Neural cell (in vitro differentiated cells): ENCODE results near the gene VAMP5. TPM values are rescaled to one million over a fixed set of nuclear protein-coding genes. Genes with fewer than 3 reads are reported as not detected.

Source experiments
- H2AFZ ChIP-seq: fragments of 200-600, 300-800 bp; sonication (generic), shearing (Covaris generic); 2 replicates; pipeline ENCODE4 v1.6.0; 2014; ENCODE audit warnings: low read depth, mild to moderate bottlenecking, antibody characterized with exemption, low read length, moderate library complexity
- H3F3A ChIP-seq: fragments of 200-600 bp; shearing (Covaris generic); 2 replicates; pipeline ENCODE4 v1.6.1; 2016; ENCODE audit warnings: mild to moderate bottlenecking, moderate library complexity, mixed read lengths, antibody characterized with exemption, low read length; ENCODE audit not compliant: insufficient read depth, poor library complexity, severe bottlenecking
- H3K27ac ChIP-seq: fragments of 200-600, 300-800 bp; sonication (generic), shearing (Covaris generic); 2 replicates; pipeline ENCODE4 v1.5.1; 2014; ENCODE audit warnings: mild to moderate bottlenecking, low read length, moderate library complexity
- H3K27me3 ChIP-seq: fragments of 300-800, 200-600 bp; sonication (generic), shearing (Covaris generic); 2 replicates; pipeline ENCODE4 v1.6.0; 2014; ENCODE audit warnings: mild to moderate bottlenecking, low read depth, low read length, moderate library complexity; ENCODE audit not compliant: insufficient read depth
- H3K36me3 ChIP-seq: fragments of 300-800, 200-600 bp; sonication (generic), shearing (Covaris generic); 2 replicates; pipeline ENCODE4 v1.5.1; 2014; ENCODE audit warnings: mild to moderate bottlenecking, antibody characterized with exemption, low read length, moderate library complexity; ENCODE audit not compliant: insufficient read depth
- H3K4me2 ChIP-seq: fragments of 300-800, 200-600 bp; sonication (generic), shearing (Covaris generic); 2 replicates; pipeline ENCODE4 v1.6.0; 2014; ENCODE audit warnings: mild to moderate bottlenecking, low read length
- H3K4me3 ChIP-seq: fragments of 300-800, 200-600 bp; sonication (generic), shearing (Covaris generic); 2 replicates; pipeline ENCODE4 v1.5.1; 2014; ENCODE audit warnings: mild to moderate bottlenecking, low read length, moderate library complexity
- H3K79me2 ChIP-seq: fragments of 200-600 bp; shearing (Covaris generic); replicated peaks from 2 replicates; pipeline ENCODE4 v1.6.0; 2014; ENCODE audit warnings: mild to moderate bottlenecking, low read length, moderate library complexity; ENCODE audit not compliant: insufficient read depth
- H3K9ac ChIP-seq: fragments of 300-800, 200-600 bp; sonication (generic), shearing (Covaris generic); 2 replicates; pipeline ENCODE4 v1.6.1; 2016; ENCODE audit warnings: mild to moderate bottlenecking, low read length, mixed read lengths
- H3K9me2 ChIP-seq: fragments of 200-600 bp; shearing (Covaris generic); 2 replicates; pipeline ENCODE4 v1.6.1; 2016; ENCODE audit warnings: mild to moderate bottlenecking, low read length, mixed read lengths; ENCODE audit not compliant: insufficient read depth
- H3K9me3 ChIP-seq: fragments of 200-600, 300-800 bp; sonication (generic), shearing (Covaris generic); 2 replicates; pipeline ENCODE4 v1.6.1; 2016; ENCODE audit warnings: mild to moderate bottlenecking, mixed run types, low read length, moderate library complexity, mixed read lengths
- H4K20me1 ChIP-seq: fragments of 200-600 bp; shearing (Covaris generic); 2 replicates; pipeline ENCODE4 v1.6.1; 2016; ENCODE audit warnings: mild to moderate bottlenecking, mixed run types; ENCODE audit not compliant: insufficient read depth
- EP300 ChIP-seq: fragments of 450-650 bp; conservative IDR thresholded peaks from 2 replicates; pipeline ENCODE4 v1.6.1; 2014; ENCODE audit warnings: antibody characterized with exemption, mild to moderate bottlenecking, moderate library complexity; ENCODE audit not compliant: poor library complexity, severe bottlenecking
- EZH2 ChIP-seq: fragments of 200-600, 300-800 bp; shearing (Covaris generic), sonication (generic); IDR thresholded peaks from 2 replicates; pipeline ENCODE4 v1.6.1; 2014; ENCODE audit warnings: antibody characterized with exemption, low read length, borderline replicate concordance, mild to moderate bottlenecking; ENCODE audit not compliant: insufficient read depth, poor library complexity, severe bottlenecking
- MXI1 ChIP-seq: fragments of 450-650 bp; conservative IDR thresholded peaks from 2 replicates; pipeline ENCODE4 v1.6.1; 2014; ENCODE audit warnings: antibody characterized with exemption, mild to moderate bottlenecking; ENCODE audit not compliant: poor library complexity, severe bottlenecking
- POLR2AphosphoS5 ChIP-seq: IDR thresholded peaks from 2 replicates; pipeline ENCODE4 v1.6.1; 2012
- RAD21 ChIP-seq: fragments of 450-650 bp; conservative IDR thresholded peaks from 2 replicates; pipeline ENCODE4 v1.6.1; 2014; ENCODE audit warnings: antibody characterized with exemption, mild to moderate bottlenecking, moderate library complexity
- SMC3 ChIP-seq: fragments of 450-650 bp; conservative IDR thresholded peaks from 2 replicates; pipeline ENCODE4 v1.6.1; 2014; ENCODE audit warnings: antibody characterized with exemption, mild to moderate bottlenecking, moderate library complexity; ENCODE audit not compliant: poor library complexity
- TAF1 ChIP-seq: IDR thresholded peaks from 2 replicates; pipeline ENCODE4 v1.6.1; 2012; ENCODE audit warnings: low read depth
- polyA plus RNA-seq: library from polyadenylated mRNA; depleted of rRNA; stranded (reverse); fragments of >200 nt; gene quantifications from 2 replicates; pipeline ENCODE4 v1.2.3, GENCODE V29; 2014
- TF ChIP-seq, protein P1 (sequence below): IDR thresholded peaks from 2 replicates; pipeline ENCODE4 v1.6.1; 2012; ENCODE audit warnings: borderline replicate concordance
- TF ChIP-seq, protein P2 (sequence below): fragments of 450-650 bp; IDR thresholded peaks from 2 replicates; pipeline ENCODE4 v1.5.1; 2014; ENCODE audit warnings: antibody characterized with exemption, mild to moderate bottlenecking, moderate library complexity; ENCODE audit not compliant: poor library complexity, severe bottlenecking

VAMP5 gene
- polyA plus RNA-seq, 1 donor from 2014 or later: not detected

DNA sequence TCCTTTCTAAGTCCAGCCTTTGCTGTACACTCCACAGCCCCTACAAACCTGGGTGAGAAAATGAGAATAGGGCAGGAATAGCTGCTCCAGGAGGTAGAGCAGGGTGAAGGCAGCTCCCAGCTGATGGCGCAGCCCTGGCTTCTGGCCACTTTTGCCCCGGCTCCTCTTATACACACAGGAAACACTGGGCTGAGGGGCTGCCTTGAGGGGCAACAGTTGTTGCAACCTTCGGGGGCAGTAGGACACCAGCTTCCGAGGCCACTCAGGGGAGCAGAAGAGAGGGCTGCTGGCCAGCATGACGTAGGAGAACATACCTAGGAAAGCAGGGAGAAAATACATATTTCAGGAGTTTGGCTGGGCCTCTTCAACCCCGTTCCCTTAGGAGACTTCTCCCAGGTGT lies 31.0 kb upstream of the VAMP5 start (continued):
- no peak for TF ChIP-seq RAD21

DNA sequence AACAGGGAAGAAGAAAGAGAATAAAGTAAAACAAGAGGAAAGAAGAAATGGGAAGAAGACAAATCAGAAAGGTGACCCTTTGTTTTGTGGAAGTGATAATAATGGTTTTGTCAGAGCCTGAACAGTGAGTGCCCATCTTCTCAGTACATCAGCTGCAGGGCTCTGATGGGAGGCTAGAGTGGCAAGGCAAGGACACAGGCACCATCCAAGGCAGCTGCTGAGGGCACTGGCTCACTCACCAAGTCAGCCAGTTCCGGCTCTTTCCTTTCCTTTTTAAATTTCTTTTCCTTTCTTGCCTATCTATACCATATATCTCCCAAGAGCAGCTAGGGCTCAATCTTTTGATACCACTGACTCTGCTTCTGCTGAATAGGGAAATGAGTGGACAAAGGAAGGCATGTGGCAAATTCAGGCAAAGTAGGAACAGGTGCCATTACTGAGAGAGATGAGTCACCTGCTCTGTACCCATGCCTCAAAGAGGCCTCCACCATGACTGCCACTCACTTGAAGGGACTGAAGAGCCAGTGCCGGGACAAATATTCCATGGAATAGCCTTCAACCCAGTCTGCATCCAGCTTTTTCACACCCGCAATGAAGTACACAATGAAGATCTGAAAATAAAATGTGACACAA lies 29.1 kb upstream of the VAMP5 start:
- H3K4me3 ChIP-seq: no peak overlapping the region
- TF ChIP-seq RAD21 (no peak), TAF1 (no peak), MXI1 (no peak)
- TF ChIP-seq, protein P1, sequence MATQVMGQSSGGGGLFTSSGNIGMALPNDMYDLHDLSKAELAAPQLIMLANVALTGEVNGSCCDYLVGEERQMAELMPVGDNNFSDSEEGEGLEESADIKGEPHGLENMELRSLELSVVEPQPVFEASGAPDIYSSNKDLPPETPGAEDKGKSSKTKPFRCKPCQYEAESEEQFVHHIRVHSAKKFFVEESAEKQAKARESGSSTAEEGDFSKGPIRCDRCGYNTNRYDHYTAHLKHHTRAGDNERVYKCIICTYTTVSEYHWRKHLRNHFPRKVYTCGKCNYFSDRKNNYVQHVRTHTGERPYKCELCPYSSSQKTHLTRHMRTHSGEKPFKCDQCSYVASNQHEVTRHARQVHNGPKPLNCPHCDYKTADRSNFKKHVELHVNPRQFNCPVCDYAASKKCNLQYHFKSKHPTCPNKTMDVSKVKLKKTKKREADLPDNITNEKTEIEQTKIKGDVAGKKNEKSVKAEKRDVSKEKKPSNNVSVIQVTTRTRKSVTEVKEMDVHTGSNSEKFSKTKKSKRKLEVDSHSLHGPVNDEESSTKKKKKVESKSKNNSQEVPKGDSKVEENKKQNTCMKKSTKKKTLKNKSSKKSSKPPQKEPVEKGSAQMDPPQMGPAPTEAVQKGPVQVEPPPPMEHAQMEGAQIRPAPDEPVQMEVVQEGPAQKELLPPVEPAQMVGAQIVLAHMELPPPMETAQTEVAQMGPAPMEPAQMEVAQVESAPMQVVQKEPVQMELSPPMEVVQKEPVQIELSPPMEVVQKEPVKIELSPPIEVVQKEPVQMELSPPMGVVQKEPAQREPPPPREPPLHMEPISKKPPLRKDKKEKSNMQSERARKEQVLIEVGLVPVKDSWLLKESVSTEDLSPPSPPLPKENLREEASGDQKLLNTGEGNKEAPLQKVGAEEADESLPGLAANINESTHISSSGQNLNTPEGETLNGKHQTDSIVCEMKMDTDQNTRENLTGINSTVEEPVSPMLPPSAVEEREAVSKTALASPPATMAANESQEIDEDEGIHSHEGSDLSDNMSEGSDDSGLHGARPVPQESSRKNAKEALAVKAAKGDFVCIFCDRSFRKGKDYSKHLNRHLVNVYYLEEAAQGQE: no peak
- no peak overlapping the region for H3K9ac ChIP-seq
- peaks cover 8% of the 10 kb centered on the region for H3K36me3 ChIP-seq
- H3K4me2 ChIP-seq: no peak overlapping the region
- no peaks in the 10 kb centered on the region for H4K20me1 ChIP-seq
- H3F3A ChIP-seq: no peaks in the 10 kb centered on the region
- peaks cover 9% of the 10 kb centered on the region for H3K79me2 ChIP-seq
- no peaks in the 10 kb centered on the region for H3K9me2 ChIP-seq
- no peak overlapping the region for H2AFZ ChIP-seq
- no peak overlapping the region for H3K27ac ChIP-seq
- no peaks in the 10 kb centered on the region for H3K9me3 ChIP-seq
- no peaks in the 10 kb centered on the region for H3K27me3 ChIP-seq

DNA sequence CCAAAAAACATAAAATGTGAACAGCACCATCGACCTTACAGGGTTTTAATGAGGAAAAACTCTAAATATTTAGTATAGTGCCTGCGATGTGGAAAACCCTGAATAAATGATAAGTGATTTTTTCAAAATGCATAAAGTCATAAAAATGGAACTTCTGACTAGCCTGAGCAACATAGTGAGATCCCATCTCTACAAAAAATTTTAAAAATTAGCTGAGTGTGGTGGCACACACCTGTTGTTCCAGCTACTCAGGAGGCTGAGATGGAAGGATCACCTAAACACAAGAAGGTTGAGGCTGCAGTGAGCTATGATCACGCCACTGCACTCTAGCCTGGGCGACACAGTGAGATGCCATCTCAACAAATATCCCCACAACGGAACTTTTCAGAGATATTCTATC lies 27.1 kb upstream of the VAMP5 start:
- H2AFZ ChIP-seq: no peak overlapping the region
- H4K20me1 ChIP-seq: no peaks in the 10 kb centered on the region
- no peak overlapping the region for H3K4me2 ChIP-seq
- TF ChIP-seq SMC3 (no peak), EZH2 (no peak), TAF1 (no peak), MXI1 (no peak), EP300 (no peak), POLR2AphosphoS5 (no peak), RAD21 (no peak)
- TF ChIP-seq, protein P2, sequence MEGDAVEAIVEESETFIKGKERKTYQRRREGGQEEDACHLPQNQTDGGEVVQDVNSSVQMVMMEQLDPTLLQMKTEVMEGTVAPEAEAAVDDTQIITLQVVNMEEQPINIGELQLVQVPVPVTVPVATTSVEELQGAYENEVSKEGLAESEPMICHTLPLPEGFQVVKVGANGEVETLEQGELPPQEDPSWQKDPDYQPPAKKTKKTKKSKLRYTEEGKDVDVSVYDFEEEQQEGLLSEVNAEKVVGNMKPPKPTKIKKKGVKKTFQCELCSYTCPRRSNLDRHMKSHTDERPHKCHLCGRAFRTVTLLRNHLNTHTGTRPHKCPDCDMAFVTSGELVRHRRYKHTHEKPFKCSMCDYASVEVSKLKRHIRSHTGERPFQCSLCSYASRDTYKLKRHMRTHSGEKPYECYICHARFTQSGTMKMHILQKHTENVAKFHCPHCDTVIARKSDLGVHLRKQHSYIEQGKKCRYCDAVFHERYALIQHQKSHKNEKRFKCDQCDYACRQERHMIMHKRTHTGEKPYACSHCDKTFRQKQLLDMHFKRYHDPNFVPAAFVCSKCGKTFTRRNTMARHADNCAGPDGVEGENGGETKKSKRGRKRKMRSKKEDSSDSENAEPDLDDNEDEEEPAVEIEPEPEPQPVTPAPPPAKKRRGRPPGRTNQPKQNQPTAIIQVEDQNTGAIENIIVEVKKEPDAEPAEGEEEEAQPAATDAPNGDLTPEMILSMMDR: no peak
- TF ChIP-seq, protein P1: no peak
- H3K27me3 ChIP-seq: no peaks in the 10 kb centered on the region
- peaks cover 18% of the 10 kb centered on the region for H3K79me2 ChIP-seq
- H3F3A ChIP-seq: no peaks in the 10 kb centered on the region
- no peak overlapping the region for H3K27ac ChIP-seq
- no peak overlapping the region for H3K4me3 ChIP-seq
- H3K9me2 ChIP-seq: no peaks in the 10 kb centered on the region
- H3K9ac ChIP-seq: no peak overlapping the region
- H3K9me3 ChIP-seq: no peaks in the 10 kb centered on the region
- peaks cover 8% of the 10 kb centered on the region for H3K36me3 ChIP-seq
